NCI-H345 treated with DMSO at 0.1 percent for 48 hours (cell line): ENCODE data around the gene DLGAP3.

ENCODE experiments used
- DNase-seq: peaks from one replicate; lab custom pipeline; 2025; ENCODE audit not compliant: unreplicated experiment; lab: John Stamatoyannopoulos, UW

The DLGAP3 gene

DNA sequence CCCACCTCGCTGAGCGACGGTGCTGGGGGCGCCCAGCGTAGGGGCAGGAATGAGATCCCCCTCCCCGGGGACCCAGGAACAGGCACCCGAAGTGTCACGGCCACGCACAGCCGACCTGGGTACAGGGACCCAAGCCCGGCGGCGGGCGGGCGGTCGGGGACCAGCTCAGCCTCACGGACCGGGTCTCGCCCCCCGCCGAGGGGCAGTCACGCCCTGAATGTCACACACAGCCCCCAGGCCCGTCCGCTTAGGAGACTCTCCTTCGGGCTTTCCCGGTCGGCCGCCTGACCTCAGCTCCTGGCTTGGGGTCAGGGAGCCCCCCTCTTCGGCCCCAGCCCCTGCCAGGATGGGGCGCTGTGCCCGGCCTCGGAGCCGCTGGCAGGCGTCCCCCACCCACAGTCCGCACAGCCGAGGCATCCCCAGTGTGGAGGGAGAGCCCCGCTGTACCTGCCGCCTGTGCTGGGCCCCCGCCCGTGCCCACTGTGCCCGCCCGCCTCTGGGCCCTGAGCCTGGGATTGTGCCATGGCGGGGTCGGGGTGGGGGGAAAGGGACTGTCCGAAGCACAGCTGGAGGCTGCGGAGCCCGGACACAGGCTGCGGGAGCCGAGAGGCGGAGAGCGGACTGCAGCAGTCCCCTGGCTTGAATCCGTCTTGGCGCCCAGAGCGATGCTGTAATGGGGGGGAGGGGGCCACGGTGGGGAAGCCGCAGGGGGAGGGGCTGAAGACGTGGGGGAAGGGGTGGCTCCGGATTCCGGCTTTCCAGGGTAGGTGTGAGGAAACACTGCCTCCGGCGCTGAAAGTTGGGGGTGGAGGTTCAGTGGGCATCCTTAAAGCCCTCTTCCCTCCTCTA is 627 bp upstream of the DLGAP3 start:
- DNase-seq: peak; percentile 4

DNA sequence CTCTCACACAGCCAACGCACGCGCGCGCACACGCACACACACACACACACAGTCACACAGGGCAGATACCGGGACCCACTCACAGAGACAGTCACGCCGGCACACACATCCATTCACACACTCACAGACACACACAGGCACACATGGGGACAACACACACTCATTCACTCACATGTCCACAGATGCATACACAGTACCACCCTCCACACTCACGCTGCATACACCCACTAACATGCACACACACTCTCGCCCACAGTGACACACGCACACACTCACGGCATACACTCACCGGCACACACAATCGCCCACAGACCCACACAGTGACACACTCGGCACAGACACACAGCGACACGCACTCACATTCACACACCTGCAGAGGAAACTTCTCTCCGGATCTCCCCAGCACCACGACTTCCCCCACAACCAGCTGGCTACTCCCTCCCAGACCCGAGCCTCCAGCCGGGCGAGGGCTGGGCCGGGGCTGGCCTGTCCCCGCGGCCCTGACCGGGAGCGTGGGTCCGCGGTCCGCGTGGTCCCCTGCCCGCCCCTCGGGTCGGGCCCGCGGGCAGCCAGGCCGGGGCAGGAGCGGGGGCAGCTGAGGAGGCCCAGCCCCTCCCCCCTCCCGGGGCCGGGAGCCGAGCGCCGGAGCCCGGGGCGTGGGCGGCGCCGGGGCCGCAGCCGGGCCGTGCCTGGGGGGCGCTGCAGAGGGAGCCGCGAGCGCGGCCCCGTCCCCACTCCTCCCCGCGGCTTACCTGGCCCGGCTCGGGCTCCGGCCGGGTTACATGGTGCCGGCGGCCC is 552 bp downstream of the DLGAP3 start:
- peak; percentile 11 for DNase-seq

DNA sequence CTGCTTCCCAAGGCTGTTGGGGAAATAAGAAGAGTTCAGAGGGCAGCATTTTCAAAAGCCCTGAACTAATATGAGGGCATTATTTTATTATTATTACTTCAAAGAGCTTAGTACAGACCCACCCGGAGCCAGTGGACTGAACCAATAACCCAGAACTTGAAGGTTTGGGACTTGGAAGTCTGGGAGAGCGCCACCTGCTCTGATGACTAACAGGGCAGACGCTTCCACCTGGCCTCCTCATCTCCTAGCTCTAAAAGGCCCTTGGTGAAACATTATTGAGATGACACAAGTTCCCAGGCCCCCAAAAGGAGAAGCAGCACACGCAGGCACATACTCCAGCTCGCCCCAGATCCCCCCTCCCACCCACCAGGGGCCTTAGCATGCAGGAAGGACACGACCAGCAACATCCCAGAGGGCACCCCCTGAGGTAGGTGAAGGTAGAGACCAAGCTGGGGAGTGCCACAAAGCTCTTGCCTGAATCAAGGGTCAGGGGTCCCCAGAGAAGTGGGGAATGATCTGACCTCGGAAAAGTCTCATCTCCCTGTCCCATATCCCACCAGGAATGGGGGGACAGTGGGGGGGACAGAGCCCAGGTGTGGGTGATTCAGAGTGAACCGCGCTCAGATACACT is 1.3 kb downstream of the DLGAP3 start:
- DNase-seq: no peak

DNA sequence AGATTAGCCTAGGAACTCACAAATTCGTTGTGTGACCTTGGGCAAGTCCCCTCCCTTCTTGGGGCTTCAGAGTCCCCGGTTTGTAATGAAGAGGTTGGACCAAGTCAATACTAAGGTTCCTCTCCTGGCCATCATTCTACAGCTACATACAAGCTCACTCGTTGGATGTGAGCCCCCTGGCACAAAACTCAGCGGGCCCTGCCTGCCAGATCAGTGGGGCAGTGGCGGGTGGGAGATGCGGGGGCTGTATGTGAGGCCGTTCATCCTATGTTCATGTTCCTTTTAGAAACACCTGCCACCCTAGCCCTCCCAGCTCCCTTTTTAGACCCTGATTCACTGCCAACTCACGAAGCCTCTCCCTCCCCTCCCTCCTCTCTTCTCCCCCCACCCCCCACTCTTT is 2.1 kb downstream of the DLGAP3 start:
- no peak for DNase-seq

DNA sequence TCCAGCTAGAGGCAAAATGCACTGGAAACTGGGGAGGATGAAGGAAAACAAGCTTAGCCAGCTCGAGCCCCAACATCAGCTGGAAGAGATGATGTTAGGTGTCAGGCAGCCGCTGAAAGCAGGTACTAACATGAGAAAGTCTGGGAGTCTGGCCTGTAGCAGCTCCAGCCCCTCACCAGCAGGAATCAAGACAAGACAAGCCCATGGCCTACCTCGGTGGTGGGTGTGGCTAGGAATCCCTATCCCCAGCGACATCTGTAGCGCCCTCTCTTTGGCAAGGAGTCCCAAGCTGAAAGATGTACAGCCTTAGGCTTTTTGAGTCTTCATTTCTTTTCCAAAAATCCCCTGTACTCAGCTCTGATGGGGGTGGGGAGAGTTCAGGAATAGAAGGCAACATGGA is 2.6 kb downstream of the DLGAP3 start:
- DNase-seq: no peak

DNA sequence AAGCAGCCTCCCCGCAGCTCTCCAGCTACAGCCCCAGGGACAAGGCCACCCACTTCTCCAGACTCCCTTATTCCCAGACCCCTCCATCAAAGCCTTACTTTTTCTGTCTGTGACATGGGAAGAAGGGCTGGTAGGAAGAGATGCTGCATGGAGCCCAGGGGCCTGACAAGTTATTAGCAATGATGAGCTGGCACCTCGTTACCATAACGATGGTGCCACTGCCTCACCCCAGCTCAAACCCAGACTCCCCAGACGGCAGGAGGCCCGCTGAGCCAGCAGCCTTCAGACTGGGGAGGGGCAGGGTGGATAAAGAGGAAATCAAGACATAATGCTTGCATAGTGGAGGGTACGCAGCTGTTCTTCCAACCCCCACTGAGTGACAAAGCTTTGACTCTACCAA is 3.3 kb downstream of the DLGAP3 start:
- DNase-seq: no peak

DNA sequence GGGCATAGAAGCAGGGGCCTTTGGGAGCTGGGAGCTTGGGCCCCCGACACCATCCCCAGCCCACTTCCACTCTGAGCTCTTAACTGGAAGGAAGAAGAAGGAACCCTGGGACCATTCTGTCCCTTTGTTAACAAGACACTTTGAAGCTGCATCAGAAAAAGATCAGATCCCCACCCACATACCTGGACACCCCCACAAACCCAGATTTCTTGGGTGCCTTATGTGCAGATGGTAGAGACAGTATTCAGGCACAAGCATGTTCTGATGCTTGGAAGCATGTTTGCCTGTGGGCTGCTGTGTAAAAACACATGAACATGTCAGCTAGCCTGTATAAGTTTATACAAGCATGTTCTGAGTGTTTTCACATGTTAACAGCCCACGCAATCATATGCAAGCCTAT is 3.7 kb downstream of the DLGAP3 start:
- no peak for DNase-seq

DNA sequence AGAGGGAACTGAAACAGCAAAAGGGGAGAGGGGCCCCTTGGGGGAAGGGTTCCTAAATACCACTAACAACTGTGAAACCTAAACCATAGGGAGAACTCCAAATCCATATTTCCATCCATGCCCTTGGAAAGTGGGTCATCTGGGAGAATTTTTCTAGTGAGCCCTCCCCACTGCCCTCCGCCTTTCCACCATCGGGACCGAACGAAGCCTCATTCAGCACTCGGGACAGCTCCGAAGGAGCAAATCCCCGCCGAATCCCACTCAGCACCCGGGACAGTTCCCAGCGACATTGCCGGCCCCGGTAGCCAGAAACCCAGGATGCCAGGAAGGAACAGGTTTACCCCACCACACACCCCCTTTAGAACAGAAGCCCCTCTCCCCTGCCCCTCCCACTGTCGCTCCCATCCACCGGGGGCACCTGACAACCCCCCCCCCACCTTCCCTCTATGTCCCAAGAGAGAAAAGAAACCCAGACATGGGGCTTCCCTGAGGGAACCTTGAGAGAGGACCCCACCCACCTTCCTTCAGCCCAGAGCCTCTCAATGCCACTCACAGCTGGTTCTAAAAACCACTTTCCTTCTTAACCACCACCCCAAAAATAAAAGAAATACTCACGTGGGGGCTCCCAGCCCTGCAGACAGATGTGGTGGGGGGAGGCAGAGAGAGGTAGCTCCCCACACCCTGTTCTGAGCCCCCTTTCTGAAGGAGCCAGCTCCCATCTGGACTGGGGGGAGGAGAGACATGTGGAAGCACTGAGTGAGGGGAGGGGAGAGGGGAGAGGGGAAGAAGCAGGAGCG is 4.5 kb downstream of the DLGAP3 start:
- DNase-seq: no peak

DNA sequence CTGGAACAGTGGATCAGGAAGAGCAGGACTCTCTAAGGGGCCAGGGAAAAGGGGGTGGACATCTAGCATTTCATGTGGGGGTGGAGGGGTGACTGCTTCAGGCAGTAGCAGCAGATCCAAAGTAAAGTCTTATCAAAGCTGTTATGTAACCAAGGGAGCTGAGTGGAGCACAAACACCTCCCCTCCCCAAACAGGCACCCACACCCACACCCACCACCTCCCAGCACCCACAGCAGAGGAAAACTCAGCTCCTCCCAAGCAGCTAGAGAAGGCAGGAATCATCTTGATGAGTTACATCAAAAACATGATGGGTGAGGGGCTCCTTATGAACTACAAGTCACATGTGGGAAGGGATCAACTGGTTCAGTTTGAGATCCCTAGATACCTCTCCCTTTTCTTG is 6.0 kb downstream of the DLGAP3 start:
- DNase-seq: no peak

DNA sequence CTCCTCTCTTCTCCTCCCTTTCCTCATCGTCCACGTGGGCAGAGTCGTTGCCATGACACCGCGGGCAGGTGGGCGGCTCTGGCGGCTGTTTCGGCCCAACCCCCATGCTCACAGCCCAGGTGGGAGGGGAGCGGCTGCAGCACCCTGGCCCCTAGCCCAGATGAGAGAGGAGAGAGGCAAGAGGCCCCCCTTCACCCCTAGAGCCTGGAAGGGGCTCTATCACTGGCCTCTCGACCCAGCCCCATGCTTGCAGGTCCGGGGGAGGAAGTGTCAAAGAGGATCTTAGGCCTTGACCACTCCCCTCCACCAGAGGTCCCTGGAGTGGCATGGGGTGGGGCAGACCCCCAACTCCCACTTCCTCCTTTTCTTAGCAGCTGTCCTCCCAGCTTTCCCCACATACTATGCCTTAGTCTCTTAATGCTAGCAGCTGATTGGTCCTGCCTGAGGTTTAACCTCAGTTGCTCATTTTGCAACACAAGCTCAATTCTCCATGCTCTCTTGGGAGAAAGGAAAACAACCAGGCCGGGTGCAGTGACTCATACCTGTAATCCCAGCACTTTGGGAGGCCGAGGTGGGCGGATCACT is 10.4 kb downstream of the DLGAP3 start:
- DNase-seq: no peak

DNA sequence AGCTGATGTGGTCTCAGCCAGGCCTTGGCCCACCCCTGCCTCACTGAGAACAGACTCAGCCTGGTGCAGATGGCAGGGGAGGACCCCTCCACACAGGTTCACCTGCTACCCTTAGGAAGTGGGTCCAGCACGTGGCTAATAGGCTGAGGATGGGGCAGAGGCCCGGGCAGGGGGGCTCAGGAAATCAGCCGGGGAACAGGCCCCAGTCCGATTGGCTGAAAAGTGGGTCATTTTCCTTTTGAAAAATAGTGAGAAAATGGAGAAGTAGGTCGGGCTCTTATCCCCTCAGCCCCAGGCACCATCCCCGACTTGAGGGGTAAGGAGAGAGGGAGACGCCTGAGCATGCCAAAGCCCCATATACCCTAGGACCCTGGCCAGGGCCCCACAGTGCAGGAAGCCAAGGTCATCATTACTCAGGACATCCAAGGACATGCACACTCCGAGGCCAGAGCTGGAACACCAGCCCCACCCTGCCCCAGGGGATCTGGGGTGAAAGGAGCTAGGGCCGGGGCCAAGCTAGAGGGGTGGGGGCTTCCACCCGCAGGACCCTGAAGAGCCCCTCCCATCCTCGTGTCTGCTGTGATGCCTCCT is 11.0 kb downstream of the DLGAP3 start:
- no peak for DNase-seq

DNA sequence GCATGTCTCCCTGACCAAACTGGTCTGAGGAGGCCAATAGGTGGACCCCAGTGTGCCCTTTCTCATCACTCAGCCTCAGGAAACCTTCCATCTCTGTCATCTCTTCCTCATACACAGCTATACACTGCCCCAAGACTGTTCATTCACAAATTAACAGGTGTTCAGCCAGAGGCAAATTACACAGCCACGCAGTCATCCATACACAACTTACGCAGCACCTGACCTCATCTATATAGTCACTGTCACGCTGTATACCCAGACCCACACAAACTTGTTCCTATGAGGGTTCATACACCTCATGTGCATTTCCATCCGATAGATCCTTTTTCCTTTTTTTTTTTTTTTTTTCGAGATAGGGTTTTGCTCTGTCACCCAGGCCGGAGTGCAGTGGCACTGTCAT is 12.4 kb downstream of the DLGAP3 start:
- no peak for DNase-seq

DNA sequence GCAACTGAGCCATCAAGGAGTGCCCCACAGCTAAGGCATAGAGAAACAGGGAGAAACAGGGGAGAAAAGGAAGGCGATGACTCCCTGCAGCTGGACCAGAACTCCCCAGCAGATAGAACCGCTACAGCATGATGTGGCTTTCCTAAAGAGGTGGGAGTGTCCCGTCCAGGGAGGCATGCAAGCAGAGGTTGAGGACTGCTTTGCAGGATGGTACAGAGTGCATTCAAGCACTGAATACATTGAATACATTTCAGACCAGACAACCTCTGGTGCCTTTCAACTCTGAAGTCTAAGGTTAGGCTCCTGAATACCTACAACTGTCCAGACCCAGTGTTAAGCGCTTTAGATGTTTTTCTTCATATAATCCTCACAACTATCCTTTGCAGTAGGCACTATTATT is 13.3 kb downstream of the DLGAP3 start:
- no peak for DNase-seq

DNA sequence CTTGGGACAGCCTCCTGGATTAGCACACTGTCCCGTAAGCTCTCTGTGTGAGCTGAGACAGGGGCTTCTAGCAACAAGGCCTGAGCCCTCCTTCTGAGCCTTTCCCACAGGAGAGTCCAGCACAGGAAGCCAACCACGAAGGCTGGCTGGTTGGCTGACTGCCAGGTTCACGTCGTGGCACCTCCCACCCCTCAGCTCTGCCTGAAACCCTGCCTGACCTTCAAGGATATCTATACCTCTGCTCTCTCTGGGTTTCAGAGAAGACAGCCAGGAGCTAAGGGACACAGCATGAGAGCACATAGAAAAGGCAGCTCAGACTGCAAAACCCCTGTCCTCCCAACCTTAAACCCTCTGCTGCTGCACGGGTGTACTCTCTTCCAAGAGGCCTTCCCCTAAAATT is 13.9 kb downstream of the DLGAP3 start:
- no peak for DNase-seq

DNA sequence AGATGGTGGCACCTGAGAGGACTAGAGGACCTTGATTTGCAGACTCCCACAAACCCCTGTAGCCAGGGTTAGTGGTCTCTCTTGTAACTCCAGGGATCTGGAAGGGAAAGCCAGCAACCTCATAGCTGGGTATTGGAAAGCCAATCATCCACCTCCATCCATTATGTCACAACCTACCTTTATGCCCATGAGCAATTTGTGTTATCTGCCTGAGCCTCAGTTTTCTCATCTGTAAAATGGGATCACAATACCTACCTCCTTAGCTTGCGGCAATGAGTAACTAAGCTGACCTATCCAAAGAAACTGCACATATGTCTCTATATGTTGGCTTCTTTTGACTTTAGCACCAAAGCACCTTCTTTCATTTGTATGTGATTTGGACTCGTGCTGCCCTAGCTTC is 14.5 kb downstream of the DLGAP3 start:
- no peak for DNase-seq

DNA sequence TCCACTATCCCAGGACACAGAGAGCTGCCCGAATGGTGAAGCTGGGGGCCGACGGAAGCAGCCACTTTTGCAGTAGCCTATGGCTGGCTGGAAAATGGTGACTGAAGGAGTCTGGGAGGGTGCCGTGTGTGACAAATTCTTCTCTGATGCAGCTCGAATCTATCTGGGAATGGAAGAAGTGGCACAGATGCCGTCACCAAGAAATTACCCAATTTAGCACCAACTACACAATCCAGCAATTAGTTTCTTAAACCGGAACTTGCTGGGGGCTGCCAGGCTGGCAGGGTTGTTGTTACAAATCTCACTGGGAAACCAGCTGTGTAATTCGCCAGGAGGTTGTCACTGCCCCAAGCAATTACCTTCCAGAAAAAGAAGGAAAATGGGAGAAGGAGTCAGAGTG is 18.0 kb downstream of the DLGAP3 start:
- no peak for DNase-seq

DNA sequence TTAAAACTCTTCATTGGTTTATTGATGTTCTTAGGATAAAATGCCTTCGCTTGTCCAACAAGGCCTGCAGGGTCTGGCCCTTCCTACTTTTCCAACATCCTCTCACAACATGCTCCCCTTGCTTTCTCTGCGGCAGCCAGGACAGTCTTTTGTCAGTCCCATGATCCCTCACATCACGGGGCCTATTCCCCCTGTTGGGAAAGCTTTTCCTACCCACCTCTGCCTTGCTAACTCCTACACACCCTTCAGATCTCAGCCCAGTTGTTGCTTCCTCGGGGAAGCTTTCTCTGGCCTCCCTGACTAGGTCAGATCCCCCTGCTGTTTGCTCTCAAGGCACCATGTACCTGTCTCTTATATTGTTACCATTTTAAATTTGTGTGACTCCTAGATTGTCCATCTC is 19.0 kb downstream of the DLGAP3 start:
- DNase-seq: no peak

DNA sequence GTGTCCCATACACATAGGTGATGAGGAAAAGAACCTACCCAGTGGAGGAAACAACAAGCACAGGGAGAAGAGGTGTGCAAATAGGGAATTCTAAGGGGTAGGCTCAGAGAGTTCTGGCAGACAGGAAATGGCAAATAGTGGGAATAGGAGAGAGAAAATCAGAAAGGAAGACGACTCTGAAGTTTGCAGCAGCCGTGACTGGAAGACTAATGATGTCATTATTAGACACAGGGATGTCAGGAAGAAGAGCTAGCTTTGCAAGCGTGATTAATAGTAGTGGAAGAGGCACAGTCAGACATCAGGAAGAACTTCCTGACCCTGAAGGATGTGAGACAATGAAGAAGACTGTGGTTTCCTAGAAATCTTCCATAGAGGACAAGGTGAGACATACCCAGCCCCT is 21.1 kb downstream of the DLGAP3 start:
- DNase-seq: no peak

DNA sequence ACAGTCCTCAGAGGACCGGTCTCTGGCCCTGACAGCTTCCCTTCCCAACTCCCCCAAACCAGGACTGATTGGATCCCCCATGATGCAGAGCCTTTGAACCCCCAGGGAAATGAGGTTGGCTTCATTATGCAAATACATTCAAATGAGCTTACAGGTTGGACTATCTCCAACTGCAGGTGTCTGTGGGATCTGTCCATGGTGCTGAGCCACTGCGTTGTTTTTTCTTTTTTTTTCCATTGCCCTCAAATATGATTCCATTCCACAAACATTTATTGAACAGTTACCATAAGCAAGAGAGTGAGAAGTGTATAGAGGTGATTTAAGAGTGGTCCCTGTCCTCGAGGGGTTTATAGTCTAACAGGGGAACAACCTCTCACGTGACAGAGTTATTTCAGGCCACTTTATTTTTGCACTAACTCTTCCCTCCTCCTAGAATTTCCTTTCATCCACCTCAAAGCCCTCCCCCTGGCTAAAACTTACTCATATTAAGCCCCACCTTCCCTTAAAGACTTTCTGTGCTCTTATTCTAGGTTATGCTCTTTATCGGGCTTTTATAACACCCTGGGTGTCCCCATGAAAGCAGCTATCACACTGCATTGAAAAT is 21.9 kb downstream of the DLGAP3 start:
- DNase-seq: no peak

DNA sequence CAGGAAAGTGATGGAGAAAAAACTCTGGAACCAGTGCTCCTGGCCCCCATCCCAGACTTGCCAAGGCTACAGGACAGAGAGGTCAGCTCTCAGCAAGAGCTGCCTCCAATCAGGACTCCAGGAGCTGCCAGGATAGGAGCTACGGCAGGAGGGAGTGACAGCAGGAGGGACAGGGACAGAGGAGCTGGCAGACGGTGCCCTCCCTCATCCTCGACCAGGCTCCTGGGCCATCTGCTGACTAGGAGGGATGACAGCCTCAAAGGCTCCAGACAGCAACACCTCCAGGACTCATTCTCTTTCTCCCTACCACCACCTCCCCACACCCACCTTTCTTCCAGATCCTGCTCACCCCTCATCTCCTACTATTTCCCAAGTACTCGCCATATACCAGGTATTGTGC is 22.7 kb downstream of the DLGAP3 start:
- DNase-seq: no peak
